HCT116 (cell line): ENCODE data around the gene MICAL3. TPM values are rescaled to one million over a fixed set of nuclear protein-coding genes. Genes with fewer than 3 reads are reported as not detected.

Experiments used
- ATAC-seq: fragments of 200-7000 bp; cut with Tn5 transposase; 2 replicates; pipeline ENCODE4 v1.9.1; 2020; ENCODE audit warnings: mild to moderate bottlenecking, moderate library complexity
- BruUV-seq: library from RNA; stranded (reverse); fragments of 400-500 nt; replicated peaks from 2 replicates; lab custom pipeline; 2021; lab: Mats Ljungman, UMichigan
- CTCF ChIA-PET: fragments of 300-600 bp; sonication (Branson Sonifier 250); formaldehyde crosslinking; loops from one replicate; lab custom pipeline; 2021; ENCODE audit warnings: antibody characterized with exemption; lab: Charles Lee
- POLR2A ChIA-PET: fragments of 300-600, 350-600 bp; sonication (Branson Sonifier 250); formaldehyde crosslinking; loops from one replicate; lab custom pipeline; 2021; ENCODE audit warnings: antibody characterized with exemption; lab: Charles Lee
- RAD21 ChIA-PET, 2 experiments: fragments of 300-600 bp; sonication (Branson Sonifier 250); formaldehyde crosslinking; loops; one replicate each; lab custom pipeline; 2023; ENCODE audit warnings: low total read pairs in 2 of 2; ENCODE audit not compliant: uncharacterized antibody in 2 of 2, unreplicated experiment in 2 of 2, low non-redundant PET in 1 of 2; lab: Charles Lee
- DNase-seq: peaks from one replicate; pipeline ENCODE4 v3.0.0-alpha.2; 2010; ENCODE audit warnings: low read depth, low spot score
- H2AFZ ChIP-seq: fragments of 200-600 bp; shearing (Covaris generic), sonication (generic); 2 replicates; pipeline ENCODE4 v1.6.1; 2017; ENCODE audit warnings: low read depth, mixed run types, mixed read lengths, antibody characterized with exemption, low read length; ENCODE audit not compliant: poor library complexity, severe bottlenecking
- H3K27ac ChIP-seq: 2 replicates; pipeline ENCODE4 v1.5.1; 2012; ENCODE audit warnings: low read depth, low read length
- H3K27me3 ChIP-seq: fragments of 200-600 bp; sonication (generic); 2 replicates; pipeline ENCODE4 v1.6.1; 2016; ENCODE audit warnings: mixed run types, low read length, mixed read lengths; ENCODE audit not compliant: insufficient read depth
- H3K36me3 ChIP-seq, 2 experiments: fragments of 200-500 bp in 1 of 2; fragments of 200-600 bp in 1 of 2; sonication (Bioruptor generic) in 1 of 2; sonication (generic) in 1 of 2; 2 replicates each; pipeline versions ENCODE4 v1.5.1 to v1.6.1; 2014 to 2016; ENCODE audit warnings: low read length in 2 of 2, inconsistent platforms in 1 of 2, mixed read lengths in 1 of 2, mixed run types in 1 of 2; ENCODE audit not compliant: insufficient read depth in 2 of 2, control insufficient read depth in 1 of 2
- H3K4me1 ChIP-seq, 2 experiments: fragments of 200-600 bp in 1 of 2; sonication (generic) in 1 of 2; 2 replicates each; pipeline versions ENCODE4 v1.5.1 to v1.6.1; 2012 to 2017; ENCODE audit warnings: low read length in 2 of 2, inconsistent platforms in 1 of 2, mild to moderate bottlenecking in 1 of 2, mixed read lengths in 1 of 2, mixed run types in 1 of 2, moderate library complexity in 1 of 2; ENCODE audit not compliant: insufficient read depth in 2 of 2, control insufficient read depth in 1 of 2
- H3K4me2 ChIP-seq: fragments of 200-600 bp; sonication (generic); 2 replicates; pipeline ENCODE4 v1.6.1; 2017; ENCODE audit warnings: mixed run types, low read length, mixed read lengths
- H3K4me3 ChIP-seq, 2 experiments: fragments of 200-600 bp in 1 of 2; sonication (generic) in 1 of 2; replicated peaks in 1 of 2; 2 replicates each; pipeline ENCODE4 v1.5.1; 2011 to 2016; ENCODE audit warnings: low read length in 2 of 2, control low read depth in 1 of 2, low read depth in 1 of 2, mild to moderate bottlenecking in 1 of 2, mixed read lengths in 1 of 2, mixed run types in 1 of 2
- H3K79me2 ChIP-seq: fragments of 200-600 bp; sonication (generic); 2 replicates; pipeline ENCODE4 v1.6.1; 2017; ENCODE audit warnings: mild to moderate bottlenecking, mixed run types, low read length, moderate library complexity, mixed read lengths; ENCODE audit not compliant: insufficient read depth
- H3K9ac ChIP-seq: fragments of 200-600 bp; sonication (generic); 2 replicates; pipeline ENCODE4 v1.6.1; 2016; ENCODE audit warnings: low read length, mixed read lengths
- H3K9me2 ChIP-seq: fragments of 200-600 bp; sonication (generic), shearing (Covaris generic); 2 replicates; pipeline ENCODE4 v1.6.1; 2017; ENCODE audit warnings: mixed run types, mild to moderate bottlenecking, moderate library complexity; ENCODE audit not compliant: insufficient read depth
- H3K9me3 ChIP-seq, 2 experiments: fragments of 200-500 bp in 1 of 2; fragments of 200-600 bp in 1 of 2; sonication (Bioruptor generic) in 1 of 2; sonication (generic) in 1 of 2; 2 replicates each; pipeline ENCODE4 v1.6.1; 2014 to 2017; ENCODE audit warnings: low read length in 2 of 2, mixed read lengths in 2 of 2, inconsistent platforms in 1 of 2, low read depth in 1 of 2, mild to moderate bottlenecking in 1 of 2, mixed run types in 1 of 2, moderate library complexity in 1 of 2; ENCODE audit not compliant: control insufficient read depth in 1 of 2, insufficient read depth in 1 of 2
- H4K20me1 ChIP-seq: fragments of 200-600 bp; sonication (generic), shearing (Covaris generic); 2 replicates; pipeline ENCODE4 v1.6.1; 2017; ENCODE audit warnings: mixed run types, mild to moderate bottlenecking, moderate library complexity; ENCODE audit not compliant: insufficient read depth
- CBX3 ChIP-seq: IDR thresholded peaks from 2 replicates; pipeline ENCODE4 v1.6.1; 2012; ENCODE audit warnings: low read depth
- CEBPB ChIP-seq: IDR thresholded peaks from 2 replicates; pipeline ENCODE4 v1.6.1; 2012; ENCODE audit warnings: low read depth
- EGR1 ChIP-seq: IDR thresholded peaks from 2 replicates; pipeline ENCODE4 v1.6.1; 2012; ENCODE audit warnings: low read depth
- ELF1 ChIP-seq: IDR thresholded peaks from 2 replicates; pipeline ENCODE4 v1.6.1; 2012; ENCODE audit warnings: low read depth, borderline replicate concordance
- EZH2phosphoT487 ChIP-seq: fragments of 200-600 bp; IDR thresholded peaks from 2 replicates; pipeline ENCODE4 v1.6.1; 2018; ENCODE audit warnings: antibody characterized with exemption, borderline replicate concordance
- JUND ChIP-seq: IDR thresholded peaks from 2 replicates; pipeline ENCODE4 v1.6.1; 2012
- POLR2AphosphoS5 ChIP-seq: IDR thresholded peaks from 2 replicates; pipeline ENCODE4 v1.6.1; 2011; ENCODE audit warnings: mild to moderate bottlenecking, low read depth, low read length, moderate library complexity
- RAD21 ChIP-seq: IDR thresholded peaks from 2 replicates; pipeline ENCODE4 v1.6.1; 2012; ENCODE audit warnings: low read depth, mild to moderate bottlenecking
- SIN3A ChIP-seq: IDR thresholded peaks from 2 replicates; pipeline ENCODE4 v1.6.1; 2012; ENCODE audit warnings: low read depth
- SP1 ChIP-seq: IDR thresholded peaks from 2 replicates; pipeline ENCODE4 v1.6.1; 2012; ENCODE audit warnings: low read depth
- SRF ChIP-seq: IDR thresholded peaks from 2 replicates; pipeline ENCODE4 v1.6.1; 2012; ENCODE audit warnings: low read depth
- TCF7L2 ChIP-seq: IDR thresholded peaks from 2 replicates; pipeline ENCODE4 v1.7.0; 2011; ENCODE audit warnings: borderline replicate concordance, inconsistent platforms; ENCODE audit not compliant: insufficient read depth, insufficient read length; ENCODE audit errors: extremely low read depth
- YY1 ChIP-seq: IDR thresholded peaks from 2 replicates; pipeline ENCODE4 v1.6.1; 2011; ENCODE audit warnings: low read length, low read depth, moderate library complexity, mild to moderate bottlenecking; ENCODE audit not compliant: insufficient replicate concordance; ENCODE audit errors: extremely low read depth
- intact Hi-C: fragments of 100-400 bp; cut with micrococcal nuclease; formaldehyde crosslinking; loops from 2 replicates; pipeline ENCODE4 v1.10.0; 2022
- total RNA-seq: library from RNA; stranded (reverse); gene quantifications from one replicate; pipeline ENCODE4 v1.2.1, GENCODE V29; 2021; ENCODE audit not compliant: unreplicated experiment
- TF ChIP-seq, protein P1 (sequence below), 3 experiments: fragments of 200-600 bp in 1 of 3; sonication (generic) in 1 of 3; IDR thresholded peaks in 2 of 3; conservative IDR thresholded peaks in 1 of 3; 2 replicates each; pipeline ENCODE4 v1.5.1; 2012 to 2017; ENCODE audit warnings: low read depth in 2 of 3, low read length in 2 of 3, antibody characterized with exemption in 1 of 3, borderline replicate concordance in 1 of 3, control low read depth in 1 of 3, mild to moderate bottlenecking in 1 of 3, mixed read lengths in 1 of 3, mixed run types in 1 of 3, moderate library complexity in 1 of 3; ENCODE audit not compliant: insufficient read depth in 1 of 3
- TF ChIP-seq, protein P2 (sequence below): IDR thresholded peaks from 2 replicates; pipeline ENCODE4 v1.6.1; 2012
- TF ChIP-seq, protein P3 (sequence below): IDR thresholded peaks from 2 replicates; pipeline ENCODE4 v1.6.1; 2011; ENCODE audit warnings: mild to moderate bottlenecking, low read length, moderate library complexity; ENCODE audit not compliant: insufficient replicate concordance; ENCODE audit errors: extremely low read depth
- TF ChIP-seq, protein P4 (sequence below): IDR thresholded peaks from 2 replicates; pipeline ENCODE4 v1.6.1; 2012; ENCODE audit warnings: low read depth

Gene MICAL3
- total RNA-seq, 1 experiment from 2014 or later: 30.8 TPM

DNA sequence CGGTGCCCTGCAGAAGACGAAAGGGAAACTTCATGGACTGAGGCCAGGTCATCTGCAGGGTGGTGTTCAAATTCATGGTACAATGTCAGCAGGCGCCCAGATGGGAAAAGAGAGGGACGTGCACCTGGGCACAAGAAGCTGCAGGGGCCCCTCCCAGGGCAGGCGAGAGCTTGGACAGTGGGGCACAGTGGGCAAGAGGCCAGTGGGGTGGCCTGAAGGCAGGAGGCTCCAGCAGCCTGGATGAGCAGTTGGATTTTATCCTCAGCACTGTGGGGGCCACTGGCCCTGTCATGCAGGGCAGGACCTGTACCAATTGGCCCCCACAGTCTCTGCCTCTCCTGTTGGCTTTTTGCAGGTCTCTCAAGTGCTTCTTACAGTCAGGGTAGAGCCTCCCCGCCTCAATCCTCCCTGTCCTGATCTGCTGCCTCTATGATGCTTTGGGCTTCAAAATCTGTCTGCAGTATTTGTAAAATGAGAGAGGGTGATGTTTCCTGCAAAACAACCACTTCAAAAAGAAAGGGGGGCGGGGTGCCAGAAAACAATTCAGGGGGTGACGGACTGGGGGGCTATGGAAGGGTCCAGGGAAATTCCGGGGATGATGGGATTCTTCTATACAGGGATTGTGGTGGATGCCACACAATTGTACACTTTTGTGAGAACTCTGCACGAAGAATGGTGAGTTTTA, 248.4 kb downstream of the MICAL3 start:
- Histone ChIP-seq H3K4me2 (no peak overlapping the region), H3K9me3 (no peaks in the 10 kb centered on the region), H3K4me1 (peaks cover 20 to 21% of the 10 kb centered on the region in 2 experiments), H2AFZ (no peak overlapping the region), H4K20me1 (no peaks in the 10 kb centered on the region), H3K9me2 (no peaks in the 10 kb centered on the region), H3K36me3 (no peaks in the 10 kb centered on the region), H3K79me2 (peaks cover 28% of the 10 kb centered on the region; the same call in 1 of the 2 replicates), H3K27me3 (no peaks in the 10 kb centered on the region), H3K27ac (no peak overlapping the region), H3K4me3 (no peak overlapping the region), H3K9ac (no peak overlapping the region)
- no TSS peak for BruUV-seq
- ATAC-seq (no peak), DNase-seq (no peak)
- POLR2A ChIA-PET: no interaction called here
- CTCF ChIA-PET: no interaction called here
- TF ChIP-seq, protein P1, sequence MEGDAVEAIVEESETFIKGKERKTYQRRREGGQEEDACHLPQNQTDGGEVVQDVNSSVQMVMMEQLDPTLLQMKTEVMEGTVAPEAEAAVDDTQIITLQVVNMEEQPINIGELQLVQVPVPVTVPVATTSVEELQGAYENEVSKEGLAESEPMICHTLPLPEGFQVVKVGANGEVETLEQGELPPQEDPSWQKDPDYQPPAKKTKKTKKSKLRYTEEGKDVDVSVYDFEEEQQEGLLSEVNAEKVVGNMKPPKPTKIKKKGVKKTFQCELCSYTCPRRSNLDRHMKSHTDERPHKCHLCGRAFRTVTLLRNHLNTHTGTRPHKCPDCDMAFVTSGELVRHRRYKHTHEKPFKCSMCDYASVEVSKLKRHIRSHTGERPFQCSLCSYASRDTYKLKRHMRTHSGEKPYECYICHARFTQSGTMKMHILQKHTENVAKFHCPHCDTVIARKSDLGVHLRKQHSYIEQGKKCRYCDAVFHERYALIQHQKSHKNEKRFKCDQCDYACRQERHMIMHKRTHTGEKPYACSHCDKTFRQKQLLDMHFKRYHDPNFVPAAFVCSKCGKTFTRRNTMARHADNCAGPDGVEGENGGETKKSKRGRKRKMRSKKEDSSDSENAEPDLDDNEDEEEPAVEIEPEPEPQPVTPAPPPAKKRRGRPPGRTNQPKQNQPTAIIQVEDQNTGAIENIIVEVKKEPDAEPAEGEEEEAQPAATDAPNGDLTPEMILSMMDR (IDR thresholded peaks at IDR 0.05 in 2 of 3, conservative IDR thresholded peaks at IDR 0.05 in 1 of 3; ENCODE audit: borderline replicate concordance in 1 of 3, insufficient read depth in 1 of 3, low read depth in 2 of 3, low read length in 2 of 3): no peak
- TF ChIP-seq, protein P2, sequence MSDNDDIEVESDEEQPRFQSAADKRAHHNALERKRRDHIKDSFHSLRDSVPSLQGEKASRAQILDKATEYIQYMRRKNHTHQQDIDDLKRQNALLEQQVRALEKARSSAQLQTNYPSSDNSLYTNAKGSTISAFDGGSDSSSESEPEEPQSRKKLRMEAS: no peak
- no peak for TF ChIP-seq EZH2phosphoT487
- no peak for TF ChIP-seq SIN3A
- no peak for TF ChIP-seq SP1
- no peak for TF ChIP-seq CBX3
- no peak for TF ChIP-seq SRF
- no peak for TF ChIP-seq ELF1
- no peak for TF ChIP-seq TCF7L2
- TF ChIP-seq, protein P3, sequence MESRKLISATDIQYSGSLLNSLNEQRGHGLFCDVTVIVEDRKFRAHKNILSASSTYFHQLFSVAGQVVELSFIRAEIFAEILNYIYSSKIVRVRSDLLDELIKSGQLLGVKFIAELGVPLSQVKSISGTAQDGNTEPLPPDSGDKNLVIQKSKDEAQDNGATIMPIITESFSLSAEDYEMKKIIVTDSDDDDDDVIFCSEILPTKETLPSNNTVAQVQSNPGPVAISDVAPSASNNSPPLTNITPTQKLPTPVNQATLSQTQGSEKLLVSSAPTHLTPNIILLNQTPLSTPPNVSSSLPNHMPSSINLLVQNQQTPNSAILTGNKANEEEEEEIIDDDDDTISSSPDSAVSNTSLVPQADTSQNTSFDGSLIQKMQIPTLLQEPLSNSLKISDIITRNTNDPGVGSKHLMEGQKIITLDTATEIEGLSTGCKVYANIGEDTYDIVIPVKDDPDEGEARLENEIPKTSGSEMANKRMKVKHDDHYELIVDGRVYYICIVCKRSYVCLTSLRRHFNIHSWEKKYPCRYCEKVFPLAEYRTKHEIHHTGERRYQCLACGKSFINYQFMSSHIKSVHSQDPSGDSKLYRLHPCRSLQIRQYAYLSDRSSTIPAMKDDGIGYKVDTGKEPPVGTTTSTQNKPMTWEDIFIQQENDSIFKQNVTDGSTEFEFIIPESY: no peak
- no peak for TF ChIP-seq POLR2AphosphoS5
- no peak for TF ChIP-seq CEBPB
- TF ChIP-seq RAD21: no peak
- no peak for TF ChIP-seq YY1
- TF ChIP-seq, protein P4, sequence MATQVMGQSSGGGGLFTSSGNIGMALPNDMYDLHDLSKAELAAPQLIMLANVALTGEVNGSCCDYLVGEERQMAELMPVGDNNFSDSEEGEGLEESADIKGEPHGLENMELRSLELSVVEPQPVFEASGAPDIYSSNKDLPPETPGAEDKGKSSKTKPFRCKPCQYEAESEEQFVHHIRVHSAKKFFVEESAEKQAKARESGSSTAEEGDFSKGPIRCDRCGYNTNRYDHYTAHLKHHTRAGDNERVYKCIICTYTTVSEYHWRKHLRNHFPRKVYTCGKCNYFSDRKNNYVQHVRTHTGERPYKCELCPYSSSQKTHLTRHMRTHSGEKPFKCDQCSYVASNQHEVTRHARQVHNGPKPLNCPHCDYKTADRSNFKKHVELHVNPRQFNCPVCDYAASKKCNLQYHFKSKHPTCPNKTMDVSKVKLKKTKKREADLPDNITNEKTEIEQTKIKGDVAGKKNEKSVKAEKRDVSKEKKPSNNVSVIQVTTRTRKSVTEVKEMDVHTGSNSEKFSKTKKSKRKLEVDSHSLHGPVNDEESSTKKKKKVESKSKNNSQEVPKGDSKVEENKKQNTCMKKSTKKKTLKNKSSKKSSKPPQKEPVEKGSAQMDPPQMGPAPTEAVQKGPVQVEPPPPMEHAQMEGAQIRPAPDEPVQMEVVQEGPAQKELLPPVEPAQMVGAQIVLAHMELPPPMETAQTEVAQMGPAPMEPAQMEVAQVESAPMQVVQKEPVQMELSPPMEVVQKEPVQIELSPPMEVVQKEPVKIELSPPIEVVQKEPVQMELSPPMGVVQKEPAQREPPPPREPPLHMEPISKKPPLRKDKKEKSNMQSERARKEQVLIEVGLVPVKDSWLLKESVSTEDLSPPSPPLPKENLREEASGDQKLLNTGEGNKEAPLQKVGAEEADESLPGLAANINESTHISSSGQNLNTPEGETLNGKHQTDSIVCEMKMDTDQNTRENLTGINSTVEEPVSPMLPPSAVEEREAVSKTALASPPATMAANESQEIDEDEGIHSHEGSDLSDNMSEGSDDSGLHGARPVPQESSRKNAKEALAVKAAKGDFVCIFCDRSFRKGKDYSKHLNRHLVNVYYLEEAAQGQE: no peak
- no peak for TF ChIP-seq JUND
- TF ChIP-seq EGR1: no peak
- intact Hi-C loops: no loop called here
- RAD21 ChIA-PET: no interaction called here
